GM21528 (cell line): ENCODE results near the gene ALDH1A3.

Experiments used
- ATAC-seq: cut with Tn5 transposase; IDR thresholded peaks from one replicate; pipeline ENCODE4 v1.9.1; 2021; ENCODE audit warnings: mild to moderate bottlenecking, moderate library complexity; ENCODE audit not compliant: unreplicated experiment, low FRiP score

The ALDH1A3 gene

DNA sequence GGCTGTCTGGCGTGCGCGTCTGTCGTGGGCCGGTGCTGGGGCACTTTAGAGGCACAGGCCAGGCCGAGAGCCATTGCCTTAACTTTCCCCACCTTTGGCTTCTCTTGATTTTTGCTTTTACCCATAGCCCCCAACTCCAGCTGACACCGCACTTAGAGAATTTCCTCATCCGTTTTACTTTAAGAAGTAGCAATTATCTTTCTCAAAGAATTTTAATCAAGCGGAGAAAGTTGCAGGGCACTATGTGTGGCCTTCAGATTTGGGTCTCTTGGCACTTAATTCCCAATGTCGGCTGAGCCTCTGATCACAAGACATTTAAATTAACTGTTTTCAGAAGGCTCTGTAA lies 1.2 kb downstream of the ALDH1A3 start:
- no peak for ATAC-seq

DNA sequence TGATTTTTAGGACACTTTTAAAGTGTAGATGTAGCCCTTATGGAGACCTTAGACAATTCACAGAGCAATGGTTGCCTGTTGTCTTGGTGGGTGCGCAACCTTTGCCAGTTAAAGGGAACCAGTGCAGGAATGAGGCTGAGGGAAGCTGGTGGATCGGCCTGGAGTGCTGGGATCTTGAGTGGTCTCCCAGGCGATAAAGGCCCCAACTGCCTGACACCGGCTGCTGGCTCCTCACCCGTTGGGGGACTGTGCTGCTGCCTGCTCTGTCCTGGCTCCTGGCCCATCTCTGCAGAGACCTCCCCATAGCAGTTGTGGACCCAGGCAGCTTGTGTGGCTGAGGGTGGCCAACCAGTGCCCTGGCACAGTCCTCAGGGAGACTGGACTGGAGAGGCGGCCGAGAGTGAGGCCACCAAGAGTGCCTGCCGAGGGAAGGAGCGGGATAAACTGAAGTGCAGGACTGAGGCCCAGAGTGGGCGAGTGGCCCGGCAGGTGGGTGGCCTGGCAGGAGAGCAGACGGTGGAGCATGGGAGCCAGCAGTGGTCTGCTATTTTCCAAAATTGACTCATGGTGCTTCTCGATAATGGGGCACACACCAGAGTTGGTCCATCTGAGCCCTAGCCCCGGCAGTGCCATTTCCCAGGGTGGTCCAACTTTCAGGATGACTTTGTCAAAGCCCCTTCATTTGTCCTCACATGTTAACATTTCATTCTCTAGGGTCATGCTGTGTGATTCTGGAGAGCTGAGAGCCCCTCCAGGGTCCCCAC lies 2.1 kb downstream of the ALDH1A3 start:
- no peak for ATAC-seq

GRCh38 chr15:100885116-100885515 lies 5.5 kb downstream of the ALDH1A3 start:
- ATAC-seq, result no peak

DNA sequence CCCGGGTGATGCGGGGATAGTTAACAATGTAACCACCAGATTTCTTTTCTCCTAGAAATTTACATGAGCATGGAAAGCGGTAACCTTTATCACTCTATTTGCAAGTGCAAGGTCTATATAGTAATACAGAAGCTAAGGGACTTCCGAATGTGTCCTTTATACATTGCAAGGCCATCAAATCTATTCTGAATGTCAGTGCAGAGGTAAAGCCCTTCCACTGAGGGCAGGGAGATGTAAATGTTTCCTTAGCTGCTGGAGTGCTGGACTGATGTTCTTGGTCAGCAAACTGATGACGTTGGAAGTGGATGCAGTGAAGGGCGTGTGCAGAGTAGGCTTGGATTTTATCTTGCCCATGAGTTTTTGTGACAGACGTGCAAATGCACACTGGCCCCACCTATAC lies 6.2 kb downstream of the ALDH1A3 start:
- no peak for ATAC-seq

- no peak for ATAC-seq
Observed at GRCh38 chr15:100887211-100887913, 7.7 kb downstream of the ALDH1A3 start.

GRCh38 chr15:100889385-100890050 lies 9.9 kb downstream of the ALDH1A3 start:
- ATAC-seq, result no peak

DNA sequence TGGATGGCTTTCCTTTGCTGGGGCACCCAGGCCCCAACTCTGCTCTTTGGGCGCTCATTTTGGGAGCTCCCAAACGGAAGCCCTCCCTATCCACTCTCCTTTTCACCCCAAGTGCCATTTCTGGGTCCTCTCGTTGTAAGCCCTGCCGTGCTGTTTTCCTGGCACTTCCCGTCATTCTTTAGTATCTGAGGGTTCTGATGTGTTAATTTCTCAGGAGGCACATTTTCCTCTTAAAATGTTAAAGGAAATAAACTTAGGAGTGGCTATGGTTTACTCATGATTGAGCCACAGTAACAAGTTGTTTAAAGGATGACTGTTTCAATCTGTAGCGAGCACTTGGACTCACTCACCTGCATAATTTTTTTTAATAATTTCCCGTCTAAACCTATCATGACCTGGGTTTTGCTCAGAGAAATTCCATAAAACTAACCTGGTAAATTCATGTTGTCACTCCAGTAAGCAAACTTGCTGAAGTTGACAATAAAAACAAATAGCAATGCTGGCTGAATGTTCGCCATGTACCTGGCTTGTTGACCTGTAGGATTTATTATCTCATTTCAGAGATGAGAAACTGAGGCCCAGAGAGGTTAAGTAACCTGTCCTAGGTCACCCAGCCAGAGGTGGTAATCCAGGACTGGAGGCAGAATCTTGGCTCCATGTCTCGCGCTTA lies 10.6 kb downstream of the ALDH1A3 start:
- no peak for ATAC-seq

- ATAC-seq, result no peak
Observed at GRCh38 chr15:100890850-100891249, 11.2 kb downstream of the ALDH1A3 start.

- no peak for ATAC-seq
Observed at GRCh38 chr15:100891307-100892012, 11.8 kb downstream of the ALDH1A3 start.

GRCh38 chr15:100892013-100892355 lies 12.4 kb downstream of the ALDH1A3 start:
- ATAC-seq, result no peak

GRCh38 chr15:100893261-100893963 lies 13.8 kb downstream of the ALDH1A3 start:
- no peak for ATAC-seq

GRCh38 chr15:100893964-100894295 lies 14.3 kb downstream of the ALDH1A3 start:
- no peak for ATAC-seq

- ATAC-seq, result no peak
Observed at GRCh38 chr15:100895721-100896120, 16.1 kb downstream of the ALDH1A3 start.

DNA sequence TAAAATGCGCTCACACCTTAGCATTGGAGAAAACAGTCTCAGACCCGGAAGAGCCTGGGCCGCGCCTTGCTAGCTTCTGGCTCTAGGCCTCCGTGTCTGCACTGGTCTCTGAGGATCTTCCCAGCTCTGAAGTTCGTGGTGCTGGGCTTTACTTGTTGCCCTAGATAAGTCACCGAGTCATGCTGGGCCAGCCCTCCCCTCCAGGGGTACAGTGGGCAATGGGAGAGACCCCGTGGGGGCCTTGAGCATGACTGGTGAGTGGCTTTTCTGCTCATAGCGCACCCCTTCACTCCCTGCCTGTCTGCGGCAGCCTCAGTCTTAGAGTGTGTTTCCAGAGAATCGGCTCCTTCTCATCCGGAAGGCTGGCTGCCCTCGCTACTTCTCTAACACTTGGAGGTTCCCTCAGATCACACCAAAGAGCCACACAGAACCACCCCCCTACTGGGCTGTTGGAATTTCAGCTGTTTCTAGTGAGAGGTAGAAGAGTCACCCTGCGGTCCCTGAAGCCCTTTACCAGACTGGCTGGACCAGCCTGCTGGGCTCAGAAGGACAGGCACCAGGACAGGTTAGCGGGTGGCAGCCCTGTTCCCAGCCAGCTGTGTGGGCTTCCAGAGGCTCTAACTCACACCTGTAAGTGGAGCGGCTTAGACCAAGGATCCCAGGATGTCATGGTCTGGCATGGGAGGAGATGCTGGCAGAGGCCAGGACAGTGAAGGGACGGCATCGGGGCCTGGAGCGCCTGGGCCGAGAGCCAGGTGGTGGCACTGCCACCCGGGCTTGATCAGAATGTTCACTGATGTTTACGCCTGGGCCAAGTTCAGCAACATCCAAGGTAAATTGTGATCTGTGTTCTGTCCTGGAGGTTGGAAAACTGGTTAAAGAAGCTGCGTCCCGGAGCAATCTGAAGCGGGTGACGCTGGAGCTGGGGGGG lies 17.9 kb downstream of the ALDH1A3 start:
- ATAC-seq, result no peak

DNA sequence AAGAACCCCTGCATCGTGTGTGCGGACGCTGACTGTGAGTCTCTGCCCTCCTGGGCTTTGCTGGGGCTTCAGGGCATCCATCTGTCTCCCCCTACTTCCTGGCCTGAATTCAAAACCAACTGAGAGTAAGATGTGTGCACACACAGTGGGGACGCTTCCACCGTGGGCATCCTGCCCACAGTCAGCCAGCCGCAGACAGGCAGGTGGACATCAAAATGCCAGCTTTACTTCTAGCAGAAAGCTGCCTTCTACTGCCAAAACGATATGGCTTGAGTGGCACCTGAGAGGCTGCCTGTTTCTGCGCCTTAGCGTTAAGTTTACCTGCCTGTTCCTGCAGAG lies 18.5 kb downstream of the ALDH1A3 start:
- no peak for ATAC-seq

- no peak for ATAC-seq
Observed at GRCh38 chr15:100898661-100899462, 19.2 kb downstream of the ALDH1A3 start.

- ATAC-seq, result no peak
Observed at GRCh38 chr15:100899601-100900000, 20.0 kb downstream of the ALDH1A3 start.

- ATAC-seq, result no peak
Observed at GRCh38 chr15:100900136-100900794, 20.6 kb downstream of the ALDH1A3 start.
